Measurements from ENCODE around the gene SHBG. TPM values are rescaled to one million over a fixed set of nuclear protein-coding genes. Genes with fewer than 3 reads are reported as not detected.

The SHBG gene
- total and polyA plus RNA-seq, 2 of the 8 experiments (the other 6 are each of a cell fraction or from before 2014, with no cell fraction given), result 1.1 to 1.2 TPM

GRCh38 chr17:7620835-7621234, 9.1 kb upstream of the SHBG start:
- TF ChIP-seq EP300 (IDR thresholded peaks at IDR 0.05; ENCODE audit: borderline replicate concordance in 1 of 2, low read depth in 2 of 2, low read length in 2 of 2), result no peak
- no peak for TF ChIP-seq HDAC6 (IDR thresholded peaks at IDR 0.05; ENCODE audit: low read depth, low read length)
- TF ChIP-seq SP1 (IDR thresholded peaks at IDR 0.05; ENCODE audit: low read depth, low read length), result no peak
- no peak for TF ChIP-seq POLR2A (IDR thresholded peaks at IDR 0.05; ENCODE audit: control extremely low read depth in 1 of 2, low read depth in 2 of 2, low read length in 2 of 2)
- no peak for TF ChIP-seq TAF1 (IDR thresholded peaks at IDR 0.05; ENCODE audit: low read depth, low read length)
- no peak for TF ChIP-seq CTCF (IDR thresholded peaks at IDR 0.05; ENCODE audit: control extremely low read depth in 1 of 3, insufficient read depth in 1 of 3, low read depth in 1 of 3, low read length in 3 of 3)
- TF ChIP-seq GABPA (IDR thresholded peaks at IDR 0.05; ENCODE audit: borderline replicate concordance, insufficient read depth, low read length), result no peak
- no peak for TF ChIP-seq SP2 (IDR thresholded peaks at IDR 0.05; ENCODE audit: low read length)
- TF ChIP-seq ASH2L (IDR thresholded peaks at IDR 0.05; ENCODE audit: low read length), result no peak
- no peaks in the 10 kb centered on the region for H3K9me3 ChIP-seq (ENCODE audit: insufficient read depth in 2 of 2, low read depth in 1 of 2, low read length in 1 of 2)
- 89% methylated on average over 8 of the region's 8 CpGs; no CpG with 5 or more reads in 1 of the 2 experiments for WGBS, 2 experiments (ENCODE audit: extremely low coverage in 1 of 2, insufficient coverage in 1 of 2, insufficient read length in 1 of 2, insufficient replicate concordance in 2 of 2, low coverage in 1 of 2, low lambda C conversion rate in 2 of 2, missing lambda C conversion rate in 1 of 2)
- H4K20me1 ChIP-seq (replicated peaks in 1 of 2; ENCODE audit: control insufficient read depth in 1 of 2, insufficient read depth in 2 of 2, low read length in 2 of 2), result no peaks in the 10 kb centered on the region
- H3K4me3 ChIP-seq (ENCODE audit: extremely low read depth in 1 of 4, insufficient read depth in 2 of 4, low read depth in 3 of 4, low read length in 4 of 4), result no peak overlapping the region
- ChIA-PET POLR2A (ENCODE audit: partially characterized antibody) (interaction anchor here (0.9 to 79.4 kb wide), 3 partner anchors 17 to 46 kb away, joined by 3 to 2272 read pairs (median 3); partner anchors contain the start of genes ATP1B2, CD68, TP53 and WRAP53), CTCF (ENCODE audit: partially characterized antibody) (interaction anchor here (0.6 to 13.4 kb wide), 3 partner anchors 12 to 473 kb away, joined by 3 to 92 read pairs (median 3); partner anchors contain the start of genes SHBG and WRAP53)
- no peak overlapping the region for H3K9ac ChIP-seq (replicated peaks in 1 of 4; ENCODE audit: extremely low read depth in 1 of 4, low read depth in 3 of 4, low read length in 3 of 4)
- no peaks in the 10 kb centered on the region for H3K27me3 ChIP-seq (replicated peaks in 1 of 4; ENCODE audit: control insufficient read depth in 3 of 4, extremely low read depth in 1 of 4, insufficient read depth in 3 of 4, low read length in 3 of 4)
- H3K23ac ChIP-seq (ENCODE audit: insufficient read length), result no peak overlapping the region
- no peak for FAIRE-seq
- no peak overlapping the region for H2BK15ac ChIP-seq (ENCODE audit: low read length)
- H4K5ac ChIP-seq (ENCODE audit: insufficient read length, low read depth, low read length), result no peak overlapping the region
- H3K36me3 ChIP-seq (ENCODE audit: control insufficient read depth in 2 of 4, insufficient read depth in 4 of 4, low read length in 3 of 4), result peaks cover 0 to 1% (median 0%) of the 10 kb centered on the region in 4 experiments; a peak in 1 of 8 replicates
- no peak overlapping the region for H4K8ac ChIP-seq (ENCODE audit: extremely low read depth, insufficient read depth, low read length)
- no peak overlapping the region for H2BK120ac ChIP-seq (replicated peaks; ENCODE audit: low read depth, low read length)
- no peak overlapping the region for H2AFZ ChIP-seq (ENCODE audit: low read length)
- H2AK5ac ChIP-seq (ENCODE audit: low read depth, low read length), result no peak overlapping the region
- H2BK20ac ChIP-seq (ENCODE audit: low read length), result no peak overlapping the region
- H2BK5ac ChIP-seq (ENCODE audit: low read depth, low read length), result no peak overlapping the region
- no peak overlapping the region for H3K4ac ChIP-seq (replicated peaks; ENCODE audit: insufficient read length, low read depth, low read length)
- no peak overlapping the region for H3K18ac ChIP-seq (ENCODE audit: extremely low read depth, low read length)
- H3K79me1 ChIP-seq (ENCODE audit: low read depth, low read length), result no peaks in the 10 kb centered on the region
- no peak overlapping the region for H2BK12ac ChIP-seq (ENCODE audit: low read depth, low read length)
- no peak overlapping the region for H3K4me2 ChIP-seq (ENCODE audit: insufficient read depth in 1 of 2, low read depth in 2 of 2, low read length in 2 of 2)
- DNase-seq (ENCODE audit: low read depth in 1 of 2, low spot score in 2 of 2), result no peak
- H3K27ac ChIP-seq (ENCODE audit: low read depth, low read length), result no peak overlapping the region
- no peaks in the 10 kb centered on the region for H3K79me2 ChIP-seq (ENCODE audit: control insufficient read depth in 1 of 2, insufficient read depth in 2 of 2, low read length in 2 of 2)
- no peaks in the 10 kb centered on the region for H3K4me1 ChIP-seq (replicated peaks in 1 of 4; ENCODE audit: control insufficient read depth in 3 of 4, insufficient read depth in 4 of 4, low read length in 3 of 4)
- no peak overlapping the region for H3K14ac ChIP-seq (ENCODE audit: insufficient read length)
- H3K23me2 ChIP-seq (ENCODE audit: low read depth, low read length), result no peaks in the 10 kb centered on the region
- H4K91ac ChIP-seq (replicated peaks; ENCODE audit: insufficient read length, low read length), result no peak overlapping the region
- no peak overlapping the region for H3K56ac ChIP-seq (replicated peaks; ENCODE audit: insufficient read length, low read depth, low read length)
